IPS-11a (cell line): ENCODE results near the gene WSCD2.

Experiments used
- H3K4me3 ChIP-seq: one replicate; pipeline ENCODE4 v1.5.1; 2013; ENCODE audit warnings: low read depth, low read length, control low read depth

Gene WSCD2

GRCh38 chr12:108129017-108129812 lies at the start of gene WSCD2:
Gene WSCD2 (plus strand): TSS chr12:108129288. CDS start chr12:108195833, 66,545 bp downstream.
- H3K4me3 ChIP-seq, result peak within 1 kb of the TSS; percentile 46

- no peak overlapping the region for H3K4me3 ChIP-seq
Measured at GRCh38 chr12:108079721-108080120, 49.4 kb upstream of the WSCD2 start.

GRCh38 chr12:108080363-108080762 lies 48.7 kb upstream of the WSCD2 start:
- no peak overlapping the region for H3K4me3 ChIP-seq

- no peak overlapping the region for H3K4me3 ChIP-seq
Measured at GRCh38 chr12:108082485-108082884, 46.6 kb upstream of the WSCD2 start.

- no peak overlapping the region for H3K4me3 ChIP-seq
Measured at GRCh38 chr12:108087900-108088299, 41.2 kb upstream of the WSCD2 start.

GRCh38 chr12:108090107-108090899 lies 38.8 kb upstream of the WSCD2 start:
- H3K4me3 ChIP-seq, result no peak overlapping the region

- no peak overlapping the region for H3K4me3 ChIP-seq
Measured at GRCh38 chr12:108090932-108091678, 38.0 kb upstream of the WSCD2 start.

- H3K4me3 ChIP-seq, result no peak overlapping the region
Measured at GRCh38 chr12:108091679-108092051, 37.4 kb upstream of the WSCD2 start.

GRCh38 chr12:108093209-108093608 lies 35.9 kb upstream of the WSCD2 start:
- no peak overlapping the region for H3K4me3 ChIP-seq

- no peak overlapping the region for H3K4me3 ChIP-seq
Measured at GRCh38 chr12:108094056-108094649, 34.9 kb upstream of the WSCD2 start.

GRCh38 chr12:108097160-108097911 lies 31.8 kb upstream of the WSCD2 start:
- H3K4me3 ChIP-seq, result no peak overlapping the region

GRCh38 chr12:108098374-108098773 lies 30.7 kb upstream of the WSCD2 start:
- no peak overlapping the region for H3K4me3 ChIP-seq

- H3K4me3 ChIP-seq, result no peak overlapping the region
Measured at GRCh38 chr12:108099073-108099472, 30.0 kb upstream of the WSCD2 start.

GRCh38 chr12:108099778-108100489 lies 29.2 kb upstream of the WSCD2 start:
- no peak overlapping the region for H3K4me3 ChIP-seq

GRCh38 chr12:108101605-108102175 lies 27.4 kb upstream of the WSCD2 start:
- H3K4me3 ChIP-seq, result no peak overlapping the region

- no peak overlapping the region for H3K4me3 ChIP-seq
Measured at GRCh38 chr12:108102363-108102762, 26.7 kb upstream of the WSCD2 start.

- H3K4me3 ChIP-seq, result no peak overlapping the region
Measured at GRCh38 chr12:108103087-108103486, 26.0 kb upstream of the WSCD2 start.

- no peak overlapping the region for H3K4me3 ChIP-seq
Measured at GRCh38 chr12:108103517-108103916, 25.6 kb upstream of the WSCD2 start.

GRCh38 chr12:108104657-108105056 lies 24.4 kb upstream of the WSCD2 start:
- no peak overlapping the region for H3K4me3 ChIP-seq
